ENCODE measurements around the gene PET100.

Gene PET100

DNA sequence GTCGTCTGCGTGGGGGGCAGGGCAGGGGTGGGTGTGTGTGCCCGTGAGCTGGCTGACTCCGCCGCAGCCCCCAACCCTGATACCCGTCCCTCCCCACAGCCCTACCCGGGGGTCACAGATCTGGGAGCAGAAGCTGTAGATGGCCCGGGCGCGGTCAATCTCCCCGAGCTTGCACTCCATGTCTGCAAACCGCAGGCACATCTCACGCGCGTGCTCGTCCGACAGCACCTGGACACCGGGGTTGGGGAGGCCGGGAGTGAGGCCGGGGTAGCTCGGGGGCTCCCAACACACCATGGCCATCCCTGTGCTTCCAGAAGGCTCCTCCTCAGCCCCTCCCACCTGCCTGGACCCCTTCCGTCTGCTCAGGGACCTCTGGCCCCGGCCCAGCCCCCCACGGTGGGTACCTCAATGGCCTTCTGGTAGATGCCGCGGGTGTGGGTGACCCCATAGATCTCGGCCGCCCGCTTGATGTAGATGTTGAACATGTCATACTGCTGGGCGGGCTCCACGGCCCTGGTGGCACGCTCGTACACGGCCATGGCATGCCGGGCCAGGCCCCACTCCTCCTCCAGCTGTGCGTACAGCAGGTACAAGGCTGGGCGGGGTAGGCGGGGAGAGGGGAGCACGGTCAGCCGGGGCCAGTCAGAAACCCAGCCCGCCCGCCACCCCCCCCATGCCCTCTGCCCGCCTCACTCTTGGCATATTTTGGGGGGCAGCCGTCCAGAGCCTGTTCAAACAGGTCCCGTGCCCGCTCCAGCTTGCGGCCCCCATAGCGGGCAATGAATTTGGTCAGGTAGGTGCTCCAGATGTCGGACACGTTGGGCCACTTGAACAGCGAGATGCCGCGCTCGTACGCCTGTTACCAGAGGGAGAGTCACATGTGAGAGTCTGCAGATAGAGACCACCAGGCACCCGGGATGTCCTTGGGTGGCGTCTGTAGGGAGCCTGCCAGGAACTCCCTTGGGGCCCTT lies 8.9 kb upstream of the PET100 start:
- DNase-seq (ENCODE audit: low read depth, low spot score) = no peak
- no peaks in the 10 kb centered on the region for H3K27me3 ChIP-seq (ENCODE audit: insufficient read depth, insufficient read length)
- no peaks in the 10 kb centered on the region for H3K4me1 ChIP-seq (ENCODE audit: insufficient read depth, insufficient read length)
- peaks cover 92% of the 10 kb centered on the region for H3K36me3 ChIP-seq (ENCODE audit: insufficient read depth, insufficient read length, low read length)
- TF ChIP-seq ZNF274 (IDR thresholded peaks at IDR 0.05; ENCODE audit: low read depth, low read length) = no peak
- H3K9ac ChIP-seq (ENCODE audit: insufficient read length, low read depth) = no peak overlapping the region
- H3K4me3 ChIP-seq (ENCODE audit: insufficient read length, low read depth) = no peak overlapping the region
- no peaks in the 10 kb centered on the region for H3K9me3 ChIP-seq (ENCODE audit: insufficient read depth, low read length)

DNA sequence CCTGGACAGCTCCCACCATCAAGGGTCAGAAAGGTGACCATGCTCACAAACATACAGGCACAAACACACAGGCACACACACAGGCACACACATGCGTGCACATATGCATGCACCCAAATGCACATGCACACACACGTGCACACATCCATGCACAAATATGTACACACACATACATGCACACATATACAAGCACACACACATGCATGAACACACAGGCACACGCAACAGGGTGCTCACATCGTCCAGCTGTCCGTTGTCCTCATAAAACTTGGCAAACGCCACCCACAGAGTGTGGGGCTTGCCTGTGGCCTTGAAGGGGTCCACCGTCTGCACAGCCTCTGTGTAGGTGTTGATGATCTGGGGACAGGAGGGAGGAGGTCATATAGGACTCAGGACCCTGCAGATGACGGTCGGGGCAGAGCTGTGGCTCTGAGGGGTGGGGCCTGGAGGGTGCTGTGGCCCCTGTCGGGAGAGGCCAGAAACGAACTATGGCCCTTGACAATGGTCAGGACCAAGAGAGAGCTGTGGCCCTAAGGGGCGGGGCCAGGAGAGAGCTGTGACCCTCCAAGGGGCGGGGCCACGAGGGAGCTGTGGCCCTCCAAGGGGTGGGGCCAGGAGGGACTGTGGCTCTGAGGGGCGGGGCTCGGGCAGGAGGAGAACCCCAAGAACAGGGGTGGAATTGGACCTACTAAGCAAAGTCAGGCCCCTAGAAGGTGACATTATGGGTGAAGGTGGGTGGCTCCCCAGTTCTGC lies 6.5 kb upstream of the PET100 start:
- TF ChIP-seq SUZ12 (IDR thresholded peaks at IDR 0.05; ENCODE audit: extremely low read depth, insufficient read depth, insufficient read length) (no peak), YY1 (IDR thresholded peaks at IDR 0.05; ENCODE audit: insufficient read depth, insufficient read length) (no peak)
- Histone ChIP-seq H3K27me3 (ENCODE audit: insufficient read depth, insufficient read length) (no peaks in the 10 kb centered on the region), H3K36me3 (ENCODE audit: insufficient read depth, insufficient read length, low read length) (peaks cover 96% of the 10 kb centered on the region), H3K9me3 (ENCODE audit: insufficient read depth, low read length) (no peaks in the 10 kb centered on the region), H3K4me3 (ENCODE audit: insufficient read length, low read depth) (no peak overlapping the region), H3K4me1 (ENCODE audit: insufficient read depth, insufficient read length) (no peaks in the 10 kb centered on the region), H3K9ac (ENCODE audit: insufficient read length, low read depth) (no peak overlapping the region)
- DNase-seq (ENCODE audit: low read depth, low spot score) = no peak

DNA sequence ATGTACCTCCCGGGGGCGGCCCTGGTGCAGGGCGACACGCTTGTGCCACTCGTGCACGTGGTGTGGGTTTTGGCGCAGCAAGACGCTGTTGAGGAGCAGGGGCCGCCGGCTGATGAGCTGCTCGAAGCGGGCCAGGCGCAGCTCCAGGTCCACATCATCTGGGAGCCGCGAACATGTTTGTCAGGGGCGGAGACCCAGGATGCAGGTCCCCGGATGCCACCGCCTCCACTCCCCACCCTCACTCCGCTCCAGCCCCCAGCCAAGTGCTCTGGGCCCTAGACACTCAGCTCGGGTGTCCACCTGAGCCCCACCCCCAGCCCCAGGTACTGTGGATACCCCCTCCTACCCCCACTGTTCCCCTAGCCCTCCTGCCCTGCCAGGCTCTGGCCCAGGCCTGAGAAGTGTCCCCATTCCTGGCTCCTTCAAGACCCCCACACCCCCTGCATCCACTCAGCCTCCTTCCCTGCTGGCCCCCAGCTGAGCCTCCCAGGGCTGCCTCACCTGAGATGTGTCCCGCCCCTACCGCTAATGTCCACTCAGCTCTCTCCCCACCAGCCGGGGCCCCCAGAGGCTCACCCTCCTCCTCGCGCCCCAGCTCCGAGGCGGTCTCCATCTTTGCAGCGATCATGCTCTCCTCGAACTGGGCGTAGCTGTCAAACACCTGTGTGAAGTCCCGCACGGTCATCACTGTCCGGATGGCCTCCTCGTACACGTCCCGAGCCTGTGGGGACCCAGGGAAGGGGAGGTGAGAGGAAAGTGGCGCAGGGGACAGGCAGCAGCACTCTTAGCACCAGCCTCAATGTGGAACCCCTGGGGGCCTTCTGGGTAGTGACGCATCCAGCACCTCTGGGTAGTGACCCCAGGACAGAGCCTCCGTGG lies 5.6 kb upstream of the PET100 start:
- Histone ChIP-seq H3K4me3 (ENCODE audit: insufficient read length, low read depth) (no peak overlapping the region), H3K9me3 (ENCODE audit: insufficient read depth, low read length) (no peaks in the 10 kb centered on the region), H3K4me1 (ENCODE audit: insufficient read depth, insufficient read length) (peaks cover 3% of the 10 kb centered on the region), H3K36me3 (ENCODE audit: insufficient read depth, insufficient read length, low read length) (peaks cover 91% of the 10 kb centered on the region), H3K9ac (ENCODE audit: insufficient read length, low read depth) (no peak overlapping the region), H3K27me3 (ENCODE audit: insufficient read depth, insufficient read length) (no peaks in the 10 kb centered on the region)
- TF ChIP-seq ZNF274 (IDR thresholded peaks at IDR 0.05; ENCODE audit: low read depth, low read length) = no peak
- TF ChIP-seq SUZ12 (IDR thresholded peaks at IDR 0.05; ENCODE audit: extremely low read depth, insufficient read depth, insufficient read length) = no peak
- TF ChIP-seq YY1 (IDR thresholded peaks at IDR 0.05; ENCODE audit: insufficient read depth, insufficient read length) = no peak
- no peak for DNase-seq (ENCODE audit: low read depth, low spot score)

GRCh38 chr19:7624810-7625209 lies 4.8 kb upstream of the PET100 start:
- Histone ChIP-seq H3K36me3 (ENCODE audit: insufficient read depth, insufficient read length, low read length) (peaks cover 84% of the 10 kb centered on the region), H3K9ac (ENCODE audit: insufficient read length, low read depth) (no peak overlapping the region), H3K9me3 (ENCODE audit: insufficient read depth, low read length) (no peaks in the 10 kb centered on the region), H3K4me3 (ENCODE audit: insufficient read length, low read depth) (no peak overlapping the region), H3K27me3 (ENCODE audit: insufficient read depth, insufficient read length) (no peaks in the 10 kb centered on the region), H3K4me1 (ENCODE audit: insufficient read depth, insufficient read length) (peaks cover 3% of the 10 kb centered on the region)
- no peak for DNase-seq (ENCODE audit: low read depth, low spot score)
- TF ChIP-seq ZNF274 (IDR thresholded peaks at IDR 0.05; ENCODE audit: low read depth, low read length) = no peak
- TF ChIP-seq YY1 (IDR thresholded peaks at IDR 0.05; ENCODE audit: insufficient read depth, insufficient read length) = no peak
- TF ChIP-seq SUZ12 (IDR thresholded peaks at IDR 0.05; ENCODE audit: extremely low read depth, insufficient read depth, insufficient read length) = no peak

GRCh38 chr19:7625763-7626372 lies 3.7 kb upstream of the PET100 start:
- H3K9ac ChIP-seq (ENCODE audit: insufficient read length, low read depth) = no peak overlapping the region
- no peaks in the 10 kb centered on the region for H3K27me3 ChIP-seq (ENCODE audit: insufficient read depth, insufficient read length)
- H3K9me3 ChIP-seq (ENCODE audit: insufficient read depth, low read length) = no peaks in the 10 kb centered on the region
- peaks cover 6% of the 10 kb centered on the region for H3K4me1 ChIP-seq (ENCODE audit: insufficient read depth, insufficient read length)
- no peak overlapping the region for H3K4me3 ChIP-seq (ENCODE audit: insufficient read length, low read depth)
- H3K36me3 ChIP-seq (ENCODE audit: insufficient read depth, insufficient read length, low read length) = peaks cover 77% of the 10 kb centered on the region
- no peak for TF ChIP-seq YY1 (IDR thresholded peaks at IDR 0.05; ENCODE audit: insufficient read depth, insufficient read length)
- TF ChIP-seq SUZ12 (IDR thresholded peaks at IDR 0.05; ENCODE audit: extremely low read depth, insufficient read depth, insufficient read length) = no peak
- no peak for TF ChIP-seq ZNF274 (IDR thresholded peaks at IDR 0.05; ENCODE audit: low read depth, low read length)
- DNase-seq (ENCODE audit: low read depth, low spot score) = no peak

DNA sequence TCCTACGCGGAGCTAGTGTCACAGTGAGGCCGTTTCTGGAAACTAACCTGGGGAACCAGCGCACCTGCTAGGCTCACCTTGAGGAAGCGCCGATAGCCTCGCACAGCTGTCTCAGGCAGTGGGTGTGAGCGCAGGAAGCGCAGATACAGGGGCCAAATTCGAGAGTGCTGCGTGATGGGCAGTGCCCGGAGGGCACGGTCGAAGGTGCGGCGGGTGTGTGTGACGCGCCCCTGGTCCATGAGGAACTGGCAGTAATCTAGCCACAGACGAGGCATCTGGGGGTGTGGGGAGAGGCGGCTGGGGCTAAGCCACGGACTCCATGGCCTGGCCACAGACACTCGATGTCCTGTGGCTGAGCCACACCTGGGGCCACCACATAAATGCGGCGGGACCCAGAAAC lies 2.4 kb upstream of the PET100 start:
- DNase-seq (ENCODE audit: low read depth, low spot score) = no peak
- H3K36me3 ChIP-seq (ENCODE audit: insufficient read depth, insufficient read length, low read length) = peaks cover 73% of the 10 kb centered on the region

More for the DNA sequence above, 2.4 kb upstream of the PET100 start:
- Histone ChIP-seq H3K4me1 (ENCODE audit: insufficient read depth, insufficient read length) (peaks cover 6% of the 10 kb centered on the region), H3K9ac (ENCODE audit: insufficient read length, low read depth) (no peak overlapping the region), H3K9me3 (ENCODE audit: insufficient read depth, low read length) (no peaks in the 10 kb centered on the region), H3K4me3 (ENCODE audit: insufficient read length, low read depth) (no peak overlapping the region), H3K27me3 (ENCODE audit: insufficient read depth, insufficient read length) (no peaks in the 10 kb centered on the region)
- TF ChIP-seq YY1 (IDR thresholded peaks at IDR 0.05; ENCODE audit: insufficient read depth, insufficient read length) (no peak), ZNF274 (IDR thresholded peaks at IDR 0.05; ENCODE audit: low read depth, low read length) (no peak)

Data from NT2/D1 (cell line).